Keratinocyte (primary cell): ENCODE data around the gene CLIP4. TPM values are rescaled to one million over a fixed set of nuclear protein-coding genes. Genes with fewer than 3 reads are reported as not detected.

ENCODE experiments used
- DNase-seq: peaks from one replicate; pipeline ENCODE4 v3.0.0-alpha.2; 2011; ENCODE audit warnings: low read depth, missing footprints, low spot score
- FAIRE-seq: peaks from 2 replicates; lab custom pipeline; 2011; peaks lifted over from hg19 to GRCh38; lab: Jason Lieb, UNC
- H2AFZ ChIP-seq: 2 replicates; pipeline ENCODE4 v1.6.0; 2012; ENCODE audit warnings: low read length, control low read depth, inconsistent platforms; ENCODE audit not compliant: control insufficient read depth
- H3K27ac ChIP-seq: 2 replicates; pipeline ENCODE4 v1.5.1; 2011; ENCODE audit warnings: low read length; ENCODE audit not compliant: control insufficient read depth, insufficient read depth
- H3K27me3 ChIP-seq: 3 replicates; pipeline ENCODE4 v1.6.0; 2011; ENCODE audit warnings: low read length; ENCODE audit not compliant: control insufficient read depth, insufficient read depth; ENCODE audit errors: extremely low read depth
- H3K36me3 ChIP-seq, 2 experiments: 2 replicates in 1 of 2; 3 replicates in 1 of 2; pipeline ENCODE4 v1.5.1; 2011; ENCODE audit warnings: low read length in 2 of 2, mild to moderate bottlenecking in 1 of 2; ENCODE audit not compliant: control insufficient read depth in 2 of 2, insufficient read depth in 2 of 2; ENCODE audit errors: extremely low read depth in 1 of 2
- H3K4me1 ChIP-seq: 3 replicates; pipeline ENCODE4 v1.5.1; 2011; ENCODE audit warnings: low read length; ENCODE audit not compliant: control insufficient read depth, insufficient read depth; ENCODE audit errors: extremely low read depth
- H3K4me2 ChIP-seq: 3 replicates; pipeline ENCODE4 v1.6.0; 2011; ENCODE audit warnings: low read depth, low read length; ENCODE audit not compliant: control insufficient read depth, insufficient read depth; ENCODE audit errors: extremely low read depth
- H3K4me3 ChIP-seq, 3 experiments: fragments of 200-600 bp in 1 of 3; sonication (generic) in 1 of 3; 2 replicates in 2 of 3; 3 replicates in 1 of 3; pipeline ENCODE4 v1.5.1; 2011 to 2016; ENCODE audit warnings: low read length in 3 of 3, mild to moderate bottlenecking in 3 of 3, control low read depth in 2 of 3, inconsistent platforms in 1 of 3, low read depth in 1 of 3, mixed read lengths in 1 of 3, mixed run types in 1 of 3, moderate library complexity in 1 of 3; ENCODE audit not compliant: control insufficient read depth in 2 of 3, insufficient read depth in 2 of 3; ENCODE audit errors: extremely low read depth in 1 of 3
- H3K79me2 ChIP-seq: 2 replicates; pipeline ENCODE4 v1.6.0; 2012; ENCODE audit warnings: low read length; ENCODE audit not compliant: control insufficient read depth, insufficient read depth
- H3K9ac ChIP-seq: 3 replicates; pipeline ENCODE4 v1.6.0; 2011; ENCODE audit warnings: low read length; ENCODE audit not compliant: control insufficient read depth, insufficient read depth; ENCODE audit errors: extremely low read depth
- H3K9me1 ChIP-seq: 3 replicates; pipeline ENCODE4 v1.6.0; 2011; ENCODE audit warnings: low read length; ENCODE audit not compliant: control insufficient read depth, insufficient read depth; ENCODE audit errors: extremely low read depth
- H3K9me3 ChIP-seq: 2 replicates; pipeline ENCODE4 v1.5.1; 2012; ENCODE audit warnings: low read depth, low read length; ENCODE audit not compliant: control insufficient read depth
- H4K20me1 ChIP-seq: 3 replicates; pipeline ENCODE4 v1.6.0; 2011; ENCODE audit warnings: low read length; ENCODE audit not compliant: control insufficient read depth, insufficient read depth; ENCODE audit errors: extremely low read depth
- CTCF ChIP-seq, 3 experiments: IDR thresholded peaks in 1 of 3; conservative IDR thresholded peaks in 1 of 3; optimal IDR thresholded peaks in 1 of 3; 2 replicates in 2 of 3; 3 replicates in 1 of 3; pipeline versions ENCODE3 to v1.5.1; 2011; ENCODE audit warnings: low read length in 3 of 3, mild to moderate bottlenecking in 3 of 3, moderate library complexity in 2 of 3, control low read depth in 1 of 3, inconsistent platforms in 1 of 3; ENCODE audit not compliant: insufficient read depth in 2 of 3; ENCODE audit errors: extremely low read depth in 1 of 3
- EZH2 ChIP-seq: IDR thresholded peaks from one replicate; pipeline ENCODE4 v1.6.1; 2012; ENCODE audit warnings: inconsistent platforms, mild to moderate bottlenecking, low read length, moderate library complexity
- dilution Hi-C: fragments of 300-500 bp; cut with MboI; formaldehyde crosslinking; loops from one replicate; pipeline ENCODE4 v1.7.0; 2020; ENCODE audit warnings: low sequenced_read_pairs; ENCODE audit not compliant: extremely low pct_ligation_motif_present
- polyA plus RNA-seq, 5 experiments: library from polyadenylated mRNA; depleted of rRNA in 3 of 5; stranded (reverse) in 3 of 5; stranded (forward) in 1 of 5; unstranded in 1 of 5; fragments of >200 nt; gene quantifications; 1 replicate in 1 of 5; 2 replicates in 3 of 5; 3 replicates in 1 of 5; pipeline versions ENCODE4 v1.2.1 to v1.2.3, GENCODE V29; 2011 to 2012; ENCODE audit warnings: missing spikeins in 2 of 5, low read depth in 1 of 5, low replicate concordance in 1 of 5

Gene CLIP4
- polyA plus RNA-seq, 1 donor (not counting 4 experiments of a cell fraction or from before 2014, with no cell fraction given) = 46.6 TPM

GRCh38 chr2:29235411-29235810 lies 120.2 kb downstream of the CLIP4 start:
- TF ChIP-seq EZH2 (no peak), CTCF (optimal IDR thresholded peaks at IDR 0.05 in 1 of 3, IDR thresholded peaks at IDR 0.05 in 1 of 3, conservative IDR thresholded peaks at IDR 0.05 in 1 of 3; ENCODE audit: extremely low read depth in 1 of 3, insufficient read depth in 2 of 3, low read length in 3 of 3) (no peak)
- Histone ChIP-seq H3K9me1 (no peaks in the 10 kb centered on the region), H2AFZ (no peak overlapping the region), H3K27ac (no peak overlapping the region), H3K4me2 (no peak overlapping the region), H3K27me3 (peaks cover 4% of the 10 kb centered on the region), H3K36me3 (no peaks in the 10 kb centered on the region), H3K4me1 (peaks cover 5% of the 10 kb centered on the region), H3K9ac (no peak overlapping the region), H3K4me3 (no peak overlapping the region), H4K20me1 (no peaks in the 10 kb centered on the region), H3K9me3 (no peaks in the 10 kb centered on the region), H3K79me2 (no peaks in the 10 kb centered on the region)
- no peak for FAIRE-seq
- dilution Hi-C loops = no loop called here
- DNase-seq = no peak

- peaks cover 5% of the 10 kb centered on the region for H3K4me1 ChIP-seq
- no peaks in the 10 kb centered on the region for H3K79me2 ChIP-seq
- no peak overlapping the region for H3K27ac ChIP-seq
- no peak overlapping the region for H2AFZ ChIP-seq
- H3K4me3 ChIP-seq = no peak overlapping the region
- dilution Hi-C loops = no loop called here
- FAIRE-seq = no peak
- DNase-seq = no peak
- H3K4me2 ChIP-seq = no peak overlapping the region
- TF ChIP-seq CTCF (optimal IDR thresholded peaks at IDR 0.05 in 1 of 3, IDR thresholded peaks at IDR 0.05 in 1 of 3, conservative IDR thresholded peaks at IDR 0.05 in 1 of 3; ENCODE audit: extremely low read depth in 1 of 3, insufficient read depth in 2 of 3, low read length in 3 of 3) = no peak
- TF ChIP-seq EZH2 = no peak
- no peaks in the 10 kb centered on the region for H4K20me1 ChIP-seq
- peaks cover 4% of the 10 kb centered on the region for H3K27me3 ChIP-seq
- H3K36me3 ChIP-seq = no peaks in the 10 kb centered on the region
- H3K9me1 ChIP-seq = no peaks in the 10 kb centered on the region
- no peaks in the 10 kb centered on the region for H3K9me3 ChIP-seq
- no peak overlapping the region for H3K9ac ChIP-seq
Observed at GRCh38 chr2:29236074-29236473, 120.9 kb downstream of the CLIP4 start.
